ENCODE results near the gene KIF25.
"Not testable (repeated sequence)": the region's sequence is repeated elsewhere in the genome, so short reads cannot be mapped to it uniquely, and the experiment has no call there.

KIF25 gene

GRCh38 chr6:168067081-168067759 is 69.7 kb downstream of the KIF25 start:
- H3K27me3 ChIP-seq (ENCODE audit: control insufficient read depth, insufficient read depth, low read length) = no peaks in the 10 kb centered on the region
- H3K36me3 ChIP-seq (ENCODE audit: control insufficient read depth, insufficient read depth, low read length) = no peaks in the 10 kb centered on the region
- H3K4me3 ChIP-seq (ENCODE audit: low read length) = no peak overlapping the region

GRCh38 chr6:168070804-168071203 is 73.3 kb downstream of the KIF25 start:
- peaks cover 6% of the 10 kb centered on the region for H3K36me3 ChIP-seq (ENCODE audit: control insufficient read depth, insufficient read depth, low read length)
- no peaks in the 10 kb centered on the region for H3K4me1 ChIP-seq (ENCODE audit: control insufficient read depth, insufficient read depth, low read length)
- no peaks in the 10 kb centered on the region for H3K27me3 ChIP-seq (ENCODE audit: control insufficient read depth, insufficient read depth, low read length)
- no peak overlapping the region for H3K4me3 ChIP-seq (ENCODE audit: low read length)
- no peak overlapping the region for H3K27ac ChIP-seq (ENCODE audit: low read depth, low read length)
- H3K9ac ChIP-seq (ENCODE audit: low read length) = no peak overlapping the region

More at GRCh38 chr6:168067081-168067759, 69.7 kb downstream of the KIF25 start:
- Histone ChIP-seq H3K4me1 (ENCODE audit: control insufficient read depth, insufficient read depth, low read length) (no peaks in the 10 kb centered on the region), H3K27ac (ENCODE audit: low read depth, low read length) (no peak overlapping the region), H3K9ac (ENCODE audit: low read length) (no peak overlapping the region)

DNA sequence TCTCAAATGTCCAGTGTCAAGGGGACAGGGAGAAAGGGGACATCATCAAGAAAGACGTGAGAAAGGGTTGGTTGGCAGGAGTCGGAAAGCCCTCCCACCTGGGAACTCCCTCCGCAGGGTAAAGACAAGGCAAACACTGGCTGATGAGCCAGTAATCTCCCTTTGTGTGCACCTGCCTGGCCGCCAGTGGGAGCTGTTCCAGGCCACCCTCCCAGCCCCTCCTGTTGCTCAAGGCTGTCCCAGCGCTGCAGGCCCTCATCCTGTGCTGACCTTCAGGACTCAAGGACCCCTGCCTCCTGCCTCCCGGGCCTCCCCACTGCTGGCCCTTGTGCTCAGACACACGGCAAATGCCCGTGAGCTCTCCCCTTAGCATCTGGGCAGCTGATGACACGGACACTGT is 74.1 kb downstream of the KIF25 start:
- Histone ChIP-seq H3K4me3 (ENCODE audit: low read length) (no peak overlapping the region), H3K27ac (ENCODE audit: low read depth, low read length) (no peak overlapping the region), H3K36me3 (ENCODE audit: control insufficient read depth, insufficient read depth, low read length) (peaks cover 6% of the 10 kb centered on the region), H3K9ac (ENCODE audit: low read length) (no peak overlapping the region), H3K27me3 (ENCODE audit: control insufficient read depth, insufficient read depth, low read length) (no peaks in the 10 kb centered on the region), H3K4me1 (ENCODE audit: control insufficient read depth, insufficient read depth, low read length) (no peaks in the 10 kb centered on the region)

- H3K27ac ChIP-seq (ENCODE audit: low read depth, low read length) = no peak overlapping the region
- H3K4me3 ChIP-seq (ENCODE audit: low read length) = no peak overlapping the region
- H3K4me1 ChIP-seq (ENCODE audit: control insufficient read depth, insufficient read depth, low read length) = no peaks in the 10 kb centered on the region
- peaks cover 6% of the 10 kb centered on the region for H3K36me3 ChIP-seq (ENCODE audit: control insufficient read depth, insufficient read depth, low read length)
- no peak overlapping the region for H3K9ac ChIP-seq (ENCODE audit: low read length)
- no peaks in the 10 kb centered on the region for H3K27me3 ChIP-seq (ENCODE audit: control insufficient read depth, insufficient read depth, low read length)
These were observed 74.8 kb downstream of the KIF25 start for GRCh38 chr6:168072261-168072660.

- no peak overlapping the region for H3K27ac ChIP-seq (ENCODE audit: low read depth, low read length)
- no peak overlapping the region for H3K9ac ChIP-seq (ENCODE audit: low read length)
- H3K4me3 ChIP-seq (ENCODE audit: low read length) = no peak overlapping the region
- H3K27me3 ChIP-seq (ENCODE audit: control insufficient read depth, insufficient read depth, low read length) = no peaks in the 10 kb centered on the region
- peaks cover 6% of the 10 kb centered on the region for H3K36me3 ChIP-seq (ENCODE audit: control insufficient read depth, insufficient read depth, low read length)
- H3K4me1 ChIP-seq (ENCODE audit: control insufficient read depth, insufficient read depth, low read length) = no peaks in the 10 kb centered on the region
These were observed 75.3 kb downstream of the KIF25 start for GRCh38 chr6:168072730-168073129.

DNA sequence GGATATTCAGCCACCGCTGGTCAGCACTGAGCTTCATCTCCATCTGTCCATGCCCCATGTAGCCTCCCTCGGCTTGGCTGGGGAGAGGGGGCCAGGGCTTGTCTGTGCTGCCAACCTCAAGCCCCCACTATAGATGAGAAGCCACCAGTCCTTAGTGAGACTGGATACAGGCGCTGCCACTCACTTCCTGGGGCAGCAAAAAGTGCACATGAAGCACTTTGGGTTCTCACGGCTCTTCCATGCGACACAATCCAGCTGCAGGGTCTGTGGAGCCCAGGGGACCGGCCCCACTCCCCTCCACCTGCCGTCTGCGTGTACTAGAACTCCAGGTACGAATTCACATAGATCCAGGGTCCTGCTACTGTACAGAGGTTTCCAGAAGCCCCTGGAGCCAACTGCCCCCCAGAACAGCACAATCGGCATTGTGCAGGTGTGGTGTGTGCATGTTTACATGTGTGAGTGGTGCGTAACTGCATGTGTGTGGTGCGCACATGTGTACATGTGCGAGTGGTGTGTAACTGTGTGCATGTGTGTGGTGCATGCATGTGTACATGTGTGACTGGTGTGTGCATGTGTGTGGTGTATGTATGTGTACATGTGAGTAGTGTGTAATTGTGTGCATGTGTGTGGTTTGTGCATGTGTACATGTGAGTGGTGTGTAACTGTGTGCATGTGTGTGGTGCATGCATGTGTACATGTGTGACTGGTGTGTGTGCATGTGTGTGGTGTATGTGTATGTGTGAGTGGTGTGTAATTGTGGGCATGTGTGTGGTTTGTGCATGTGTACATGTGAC is 76.7 kb downstream of the KIF25 start:
- H3K4me1 ChIP-seq (ENCODE audit: control insufficient read depth, insufficient read depth, low read length) = no peaks in the 10 kb centered on the region
- no peak overlapping the region for H3K27ac ChIP-seq (ENCODE audit: low read depth, low read length)
- no peaks in the 10 kb centered on the region for H3K27me3 ChIP-seq (ENCODE audit: control insufficient read depth, insufficient read depth, low read length)
- H3K4me3 ChIP-seq (ENCODE audit: low read length) = no peak overlapping the region
- H3K9ac ChIP-seq (ENCODE audit: low read length) = no peak overlapping the region
- H3K36me3 ChIP-seq (ENCODE audit: control insufficient read depth, insufficient read depth, low read length) = peaks cover 6% of the 10 kb centered on the region

DNA sequence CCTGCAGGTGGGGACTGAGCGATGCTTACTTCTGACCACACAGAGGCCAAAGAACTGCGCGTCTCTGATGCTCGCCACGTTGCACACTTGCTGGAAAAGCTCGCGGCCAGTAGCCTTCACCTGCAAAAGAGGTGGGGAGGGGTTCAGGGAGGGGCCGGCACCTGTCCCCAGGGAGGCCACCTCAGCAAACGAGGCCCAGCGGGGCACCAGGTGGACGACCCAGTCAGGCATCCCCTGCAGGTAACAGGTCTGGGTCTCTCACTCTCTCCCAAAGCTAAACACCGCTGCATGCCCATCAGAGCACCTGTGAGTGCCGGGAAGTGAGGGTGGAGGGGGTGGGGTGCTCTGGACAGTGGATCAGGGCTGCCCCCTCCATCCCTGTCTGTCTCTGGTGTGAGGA is 77.7 kb downstream of the KIF25 start:
- H3K4me3 ChIP-seq (ENCODE audit: low read length) = no peak overlapping the region
- H3K36me3 ChIP-seq (ENCODE audit: control insufficient read depth, insufficient read depth, low read length) = peaks cover 6% of the 10 kb centered on the region
- no peaks in the 10 kb centered on the region for H3K27me3 ChIP-seq (ENCODE audit: control insufficient read depth, insufficient read depth, low read length)
- H3K9ac ChIP-seq (ENCODE audit: low read length) = no peak overlapping the region
- H3K27ac ChIP-seq (ENCODE audit: low read depth, low read length) = no peak overlapping the region
- no peaks in the 10 kb centered on the region for H3K4me1 ChIP-seq (ENCODE audit: control insufficient read depth, insufficient read depth, low read length)

GRCh38 chr6:168075787-168076202 is 78.3 kb downstream of the KIF25 start:
- H3K36me3 ChIP-seq (ENCODE audit: control insufficient read depth, insufficient read depth, low read length) = peaks cover 6% of the 10 kb centered on the region
- H3K4me3 ChIP-seq (ENCODE audit: low read length) = no peak overlapping the region
- no peak overlapping the region for H3K27ac ChIP-seq (ENCODE audit: low read depth, low read length)
- no peak overlapping the region for H3K9ac ChIP-seq (ENCODE audit: low read length)
- no peaks in the 10 kb centered on the region for H3K27me3 ChIP-seq (ENCODE audit: control insufficient read depth, insufficient read depth, low read length)
- H3K4me1 ChIP-seq (ENCODE audit: control insufficient read depth, insufficient read depth, low read length) = no peaks in the 10 kb centered on the region

DNA sequence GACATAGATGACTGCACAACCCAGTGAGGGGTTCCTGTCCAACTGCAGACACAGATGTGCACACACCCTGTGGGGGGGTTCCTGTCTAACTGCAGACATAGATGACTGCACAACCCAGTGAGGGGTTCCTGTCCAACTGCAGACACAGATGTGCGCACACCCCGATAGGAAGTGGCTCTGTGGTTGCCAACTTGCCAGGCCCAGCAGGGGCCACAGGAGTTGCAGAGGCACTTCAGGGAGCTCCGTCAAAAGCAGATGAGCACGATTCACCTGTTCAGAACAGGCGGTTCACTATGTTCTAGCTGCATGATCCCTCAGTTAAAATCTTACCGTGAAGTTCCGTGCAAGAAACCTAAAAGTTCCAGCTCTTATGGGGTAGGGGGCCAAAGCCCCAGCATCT is 79.9 kb downstream of the KIF25 start:
- H3K27ac ChIP-seq (ENCODE audit: low read depth, low read length); H3K9ac ChIP-seq (ENCODE audit: low read length): not testable (repeated sequence)

GRCh38 chr6:168078175-168078942 is 80.9 kb downstream of the KIF25 start:
- no peaks in the 10 kb centered on the region for H3K27me3 ChIP-seq (ENCODE audit: control insufficient read depth, insufficient read depth, low read length)
- H3K9ac ChIP-seq (ENCODE audit: low read length) = no peak overlapping the region
- H3K4me1 ChIP-seq (ENCODE audit: control insufficient read depth, insufficient read depth, low read length) = no peaks in the 10 kb centered on the region
- H3K27ac ChIP-seq (ENCODE audit: low read depth, low read length) = no peak overlapping the region
- H3K36me3 ChIP-seq (ENCODE audit: control insufficient read depth, insufficient read depth, low read length) = peaks cover 6% of the 10 kb centered on the region
- peak overlapping the region; percentile 47 for H3K4me3 ChIP-seq (ENCODE audit: low read length)

More for the DNA sequence above, 79.9 kb downstream of the KIF25 start:
- H3K4me1 ChIP-seq (ENCODE audit: control insufficient read depth, insufficient read depth, low read length); H3K36me3 ChIP-seq (ENCODE audit: control insufficient read depth, insufficient read depth, low read length); H3K4me3 ChIP-seq (ENCODE audit: low read length); H3K27me3 ChIP-seq (ENCODE audit: control insufficient read depth, insufficient read depth, low read length): not testable (repeated sequence)

- Histone ChIP-seq H3K27me3 (ENCODE audit: control insufficient read depth, insufficient read depth, low read length) (no peaks in the 10 kb centered on the region), H3K4me1 (ENCODE audit: control insufficient read depth, insufficient read depth, low read length) (no peaks in the 10 kb centered on the region), H3K27ac (ENCODE audit: low read depth, low read length) (no peak within 1 kb of the TSS), H3K9ac (ENCODE audit: low read length) (no peak within 1 kb of the TSS), H3K36me3 (ENCODE audit: control insufficient read depth, insufficient read depth, low read length) (peaks cover 6% of the 10 kb centered on the region), H3K4me3 (ENCODE audit: low read length) (peak within 1 kb of the TSS; percentile 47)
These were observed 81.5 kb downstream of the KIF25 start, which contains the start of gene FRMD1 for GRCh38 chr6:168078943-168079405. Gene FRMD1, minus strand, starts transcription at chr6:168079212. Its CDS starts 118 bp downstream, at chr6:168079094.

- H3K4me3 ChIP-seq (ENCODE audit: low read length) = no peak overlapping the region
- H3K9ac ChIP-seq (ENCODE audit: low read length) = no peak overlapping the region
- no peaks in the 10 kb centered on the region for H3K4me1 ChIP-seq (ENCODE audit: control insufficient read depth, insufficient read depth, low read length)
- H3K27ac ChIP-seq (ENCODE audit: low read depth, low read length) = no peak overlapping the region
- H3K27me3 ChIP-seq (ENCODE audit: control insufficient read depth, insufficient read depth, low read length) = no peaks in the 10 kb centered on the region
- H3K36me3 ChIP-seq (ENCODE audit: control insufficient read depth, insufficient read depth, low read length) = no peaks in the 10 kb centered on the region
These were observed 83.1 kb downstream of the KIF25 start for GRCh38 chr6:168080393-168081077.

All from rectal smooth muscle tissue (tissue), 1 donor.